ENCODE results near the gene EPC2.

Gene EPC2

GRCh38 chr2:148696985-148697384, 52.4 kb downstream of the EPC2 start:
- Histone ChIP-seq H3K27me3 (ENCODE audit: insufficient read depth, poor library complexity, severe bottlenecking) (no peaks in the 10 kb centered on the region), H3K4me3 (replicated peaks; ENCODE audit: insufficient read depth, low read length) (no peak overlapping the region), H3K27ac (replicated peaks) (no peak overlapping the region)
- TF ChIP-seq CTCF (IDR thresholded peaks at IDR 0.05; ENCODE audit: insufficient read depth, low read length): no peak
- no peak for TF ChIP-seq GABPA (IDR thresholded peaks at IDR 0.05; ENCODE audit: low read depth)
- TF ChIP-seq POLR2AphosphoS5 (IDR thresholded peaks at IDR 0.05; ENCODE audit: low read depth): no peak
- no peak for DNase-seq (ENCODE audit: low read depth in 1 of 2, low spot score in 1 of 2)

- TF ChIP-seq CTCF (IDR thresholded peaks at IDR 0.05; ENCODE audit: insufficient read depth, low read length): no peak
- TF ChIP-seq POLR2AphosphoS5 (IDR thresholded peaks at IDR 0.05; ENCODE audit: low read depth): no peak
- TF ChIP-seq SPI1 (IDR thresholded peaks at IDR 0.05; ENCODE audit: borderline replicate concordance, low read depth): no peak
- no peaks in the 10 kb centered on the region for H3K27me3 ChIP-seq (ENCODE audit: insufficient read depth, poor library complexity, severe bottlenecking)
- no peak overlapping the region for H3K4me3 ChIP-seq (replicated peaks; ENCODE audit: insufficient read depth, low read length)
- H3K27ac ChIP-seq (replicated peaks): no peak overlapping the region
- DNase-seq (ENCODE audit: low read depth in 1 of 2, low spot score in 1 of 2): no peak
These were observed 55.3 kb downstream of the EPC2 start for GRCh38 chr2:148699830-148700229.

- Histone ChIP-seq H3K27me3 (ENCODE audit: insufficient read depth, poor library complexity, severe bottlenecking) (no peaks in the 10 kb centered on the region), H3K27ac (replicated peaks) (no peak overlapping the region), H3K4me3 (replicated peaks; ENCODE audit: insufficient read depth, low read length) (no peak overlapping the region)
- TF ChIP-seq POLR2AphosphoS5 (IDR thresholded peaks at IDR 0.05; ENCODE audit: low read depth) (no peak), GABPA (IDR thresholded peaks at IDR 0.05; ENCODE audit: low read depth) (no peak), REST (IDR thresholded peaks at IDR 0.05; ENCODE audit: insufficient replicate concordance, low read depth) (no peak), CTCF (IDR thresholded peaks at IDR 0.05; ENCODE audit: insufficient read depth, low read length) (no peak), SPI1 (IDR thresholded peaks at IDR 0.05; ENCODE audit: borderline replicate concordance, low read depth) (no peak)
- no peak for DNase-seq (ENCODE audit: low read depth in 1 of 2, low spot score in 1 of 2)
These were observed 56.5 kb downstream of the EPC2 start for GRCh38 chr2:148701039-148701438.

- Histone ChIP-seq H3K27me3 (ENCODE audit: insufficient read depth, poor library complexity, severe bottlenecking) (no peaks in the 10 kb centered on the region), H3K27ac (replicated peaks) (no peak overlapping the region), H3K4me3 (replicated peaks; ENCODE audit: insufficient read depth, low read length) (no peak overlapping the region)
- no peak for TF ChIP-seq CTCF (IDR thresholded peaks at IDR 0.05; ENCODE audit: insufficient read depth, low read length)
- TF ChIP-seq GABPA (IDR thresholded peaks at IDR 0.05; ENCODE audit: low read depth): no peak
- TF ChIP-seq SPI1 (IDR thresholded peaks at IDR 0.05; ENCODE audit: borderline replicate concordance, low read depth): no peak
- no peak for TF ChIP-seq POLR2AphosphoS5 (IDR thresholded peaks at IDR 0.05; ENCODE audit: low read depth)
- no peak for DNase-seq (ENCODE audit: low read depth in 1 of 2, low spot score in 1 of 2)
These were observed 57.3 kb downstream of the EPC2 start for GRCh38 chr2:148701877-148702276.

Data from HL-60 (cell line).